ENCODE measurements around the gene ANKRD50.

Gene ANKRD50

GRCh38 chr4:124636788-124637187 lies 75.7 kb downstream of the ANKRD50 start:
- Histone ChIP-seq H3K27ac (ENCODE audit: low read depth, low read length) (no peak overlapping the region), H3K4me2 (ENCODE audit: low read length) (no peak overlapping the region), H3K4me3 (ENCODE audit: low read length) (no peak overlapping the region), H3K9me3 (ENCODE audit: control insufficient read depth, insufficient read depth, low read length) (no peaks in the 10 kb centered on the region), H3F3A (ENCODE audit: control insufficient read depth, insufficient read depth) (no peaks in the 10 kb centered on the region), H3K27me3 (ENCODE audit: control insufficient read depth, low read length) (no peaks in the 10 kb centered on the region), H3K36me3 (ENCODE audit: control insufficient read depth, low read length) (no peaks in the 10 kb centered on the region), H3K79me2 (ENCODE audit: control insufficient read depth, low read length) (no peaks in the 10 kb centered on the region), H3K4me1 (ENCODE audit: control insufficient read depth, low read length) (no peaks in the 10 kb centered on the region), H4K20me1 (ENCODE audit: control insufficient read depth, insufficient read depth, low read depth, low read length) (no peaks in the 10 kb centered on the region), H3K9me2 (replicated peaks; ENCODE audit: control insufficient read depth, low read length) (no peaks in the 10 kb centered on the region)
- no peak for TF ChIP-seq CTCF (IDR thresholded peaks at IDR 0.05; ENCODE audit: low read depth, low read length, poor library complexity, severe bottlenecking)
- no peak for TF ChIP-seq EZH2phosphoT487 (IDR thresholded peaks at IDR 0.05; ENCODE audit: borderline replicate concordance, low read length)

- no peaks in the 10 kb centered on the region for H3K4me1 ChIP-seq (ENCODE audit: control insufficient read depth, low read length)
- H3K9me2 ChIP-seq (replicated peaks; ENCODE audit: control insufficient read depth, low read length), result no peaks in the 10 kb centered on the region
- no peaks in the 10 kb centered on the region for H4K20me1 ChIP-seq (ENCODE audit: control insufficient read depth, insufficient read depth, low read depth, low read length)
- H3K4me2 ChIP-seq (ENCODE audit: low read length), result no peak overlapping the region
- H3K36me3 ChIP-seq (ENCODE audit: control insufficient read depth, low read length), result no peaks in the 10 kb centered on the region
- H3K27me3 ChIP-seq (ENCODE audit: control insufficient read depth, low read length), result no peaks in the 10 kb centered on the region
- no peaks in the 10 kb centered on the region for H3K9me3 ChIP-seq (ENCODE audit: control insufficient read depth, insufficient read depth, low read length)
- H3K79me2 ChIP-seq (ENCODE audit: control insufficient read depth, low read length), result no peaks in the 10 kb centered on the region
- TF ChIP-seq EZH2phosphoT487 (IDR thresholded peaks at IDR 0.05; ENCODE audit: borderline replicate concordance, low read length) (no peak), CTCF (IDR thresholded peaks at IDR 0.05; ENCODE audit: low read depth, low read length, poor library complexity, severe bottlenecking) (no peak)
- no peaks in the 10 kb centered on the region for H3F3A ChIP-seq (ENCODE audit: control insufficient read depth, insufficient read depth)
- H3K4me3 ChIP-seq (ENCODE audit: low read length), result no peak overlapping the region
- H3K27ac ChIP-seq (ENCODE audit: low read depth, low read length), result no peak overlapping the region
Observed at GRCh38 chr4:124635331-124635730, 77.2 kb downstream of the ANKRD50 start.

GRCh38 chr4:124633285-124633941 lies 79.1 kb downstream of the ANKRD50 start:
- Histone ChIP-seq H3K9me3 (ENCODE audit: control insufficient read depth, insufficient read depth, low read length) (no peaks in the 10 kb centered on the region), H3F3A (ENCODE audit: control insufficient read depth, insufficient read depth) (no peaks in the 10 kb centered on the region)
- no peak for TF ChIP-seq EZH2phosphoT487 (IDR thresholded peaks at IDR 0.05; ENCODE audit: borderline replicate concordance, low read length)
- no peak for TF ChIP-seq CTCF (IDR thresholded peaks at IDR 0.05; ENCODE audit: low read depth, low read length, poor library complexity, severe bottlenecking)

More at GRCh38 chr4:124633285-124633941, 79.1 kb downstream of the ANKRD50 start:
- Histone ChIP-seq H3K4me3 (ENCODE audit: low read length) (no peak overlapping the region), H3K9me2 (replicated peaks; ENCODE audit: control insufficient read depth, low read length) (no peaks in the 10 kb centered on the region), H3K4me2 (ENCODE audit: low read length) (no peak overlapping the region), H3K36me3 (ENCODE audit: control insufficient read depth, low read length) (no peaks in the 10 kb centered on the region), H4K20me1 (ENCODE audit: control insufficient read depth, insufficient read depth, low read depth, low read length) (no peaks in the 10 kb centered on the region), H3K27ac (ENCODE audit: low read depth, low read length) (no peak overlapping the region), H3K79me2 (ENCODE audit: control insufficient read depth, low read length) (no peaks in the 10 kb centered on the region), H3K4me1 (ENCODE audit: control insufficient read depth, low read length) (no peaks in the 10 kb centered on the region), H3K27me3 (ENCODE audit: control insufficient read depth, low read length) (no peaks in the 10 kb centered on the region)
